ENCODE data around the gene IRF5.
A peak's percentile ranks its signal among the peaks of the same experiment; 100 is the strongest.

Gene IRF5

GRCh38 chr7:128900237-128900636, 37.5 kb upstream of the IRF5 start:
- H3K79me2 ChIP-seq (ENCODE audit: insufficient read depth, low read depth) = no peaks in the 10 kb centered on the region
- H2AFZ ChIP-seq (ENCODE audit: low read depth) = no peak overlapping the region
- H3K27me3 ChIP-seq (ENCODE audit: insufficient read depth, low read depth) = no peaks in the 10 kb centered on the region
- TF ChIP-seq, protein P1, sequence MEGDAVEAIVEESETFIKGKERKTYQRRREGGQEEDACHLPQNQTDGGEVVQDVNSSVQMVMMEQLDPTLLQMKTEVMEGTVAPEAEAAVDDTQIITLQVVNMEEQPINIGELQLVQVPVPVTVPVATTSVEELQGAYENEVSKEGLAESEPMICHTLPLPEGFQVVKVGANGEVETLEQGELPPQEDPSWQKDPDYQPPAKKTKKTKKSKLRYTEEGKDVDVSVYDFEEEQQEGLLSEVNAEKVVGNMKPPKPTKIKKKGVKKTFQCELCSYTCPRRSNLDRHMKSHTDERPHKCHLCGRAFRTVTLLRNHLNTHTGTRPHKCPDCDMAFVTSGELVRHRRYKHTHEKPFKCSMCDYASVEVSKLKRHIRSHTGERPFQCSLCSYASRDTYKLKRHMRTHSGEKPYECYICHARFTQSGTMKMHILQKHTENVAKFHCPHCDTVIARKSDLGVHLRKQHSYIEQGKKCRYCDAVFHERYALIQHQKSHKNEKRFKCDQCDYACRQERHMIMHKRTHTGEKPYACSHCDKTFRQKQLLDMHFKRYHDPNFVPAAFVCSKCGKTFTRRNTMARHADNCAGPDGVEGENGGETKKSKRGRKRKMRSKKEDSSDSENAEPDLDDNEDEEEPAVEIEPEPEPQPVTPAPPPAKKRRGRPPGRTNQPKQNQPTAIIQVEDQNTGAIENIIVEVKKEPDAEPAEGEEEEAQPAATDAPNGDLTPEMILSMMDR (conservative IDR thresholded peaks at IDR 0.05; ENCODE audit: low read depth, low read length) = no peak
- H3K4me3 ChIP-seq (IDR thresholded peaks at IDR 0.05; ENCODE audit: insufficient read depth, low read depth, low read length) = no peak overlapping the region
- H4K20me1 ChIP-seq (ENCODE audit: insufficient read depth) = no peaks in the 10 kb centered on the region
- H3K9ac ChIP-seq = no peak overlapping the region
- H3K4me1 ChIP-seq (ENCODE audit: low read depth, poor library complexity, severe bottlenecking) = peaks cover 8% of the 10 kb centered on the region
- no peaks in the 10 kb centered on the region for H3K36me3 ChIP-seq (ENCODE audit: insufficient read depth)
- no peak overlapping the region for H3K27ac ChIP-seq
- no peak overlapping the region for H3K4me2 ChIP-seq

GRCh38 chr7:128902761-128903585, 34.8 kb upstream of the IRF5 start:
- H3K4me3 ChIP-seq (IDR thresholded peaks at IDR 0.05; ENCODE audit: insufficient read depth, low read depth, low read length) = no peak overlapping the region
- H3K79me2 ChIP-seq (ENCODE audit: insufficient read depth, low read depth) = no peaks in the 10 kb centered on the region
- H3K27ac ChIP-seq = no peak overlapping the region
- H3K4me1 ChIP-seq (ENCODE audit: low read depth, poor library complexity, severe bottlenecking) = peaks cover 8% of the 10 kb centered on the region
- H3K27me3 ChIP-seq (ENCODE audit: insufficient read depth, low read depth) = no peaks in the 10 kb centered on the region; the same call in 1 of the 2 replicates
- H4K20me1 ChIP-seq (ENCODE audit: insufficient read depth) = no peaks in the 10 kb centered on the region
- no peaks in the 10 kb centered on the region for H3K36me3 ChIP-seq (ENCODE audit: insufficient read depth)
- TF ChIP-seq, protein P1 (conservative IDR thresholded peaks at IDR 0.05; ENCODE audit: low read depth, low read length) = no peak
- H3K4me2 ChIP-seq = no peak overlapping the region
- no peak overlapping the region for H3K9ac ChIP-seq
- no peak overlapping the region for H2AFZ ChIP-seq (ENCODE audit: low read depth)

GRCh38 chr7:128903621-128904361, 33.9 kb upstream of the IRF5 start:
- no peaks in the 10 kb centered on the region for H3K79me2 ChIP-seq (ENCODE audit: insufficient read depth, low read depth)
- peak overlapping the region; percentile 81; the same call in 1 of the 2 replicates for H2AFZ ChIP-seq (ENCODE audit: low read depth)
- H3K4me2 ChIP-seq = no peak overlapping the region
- H3K27ac ChIP-seq = no peak overlapping the region
- no peaks in the 10 kb centered on the region for H4K20me1 ChIP-seq (ENCODE audit: insufficient read depth)
- no peak overlapping the region for H3K9ac ChIP-seq
- no peaks in the 10 kb centered on the region for H3K36me3 ChIP-seq (ENCODE audit: insufficient read depth)
- TF ChIP-seq, protein P1 (conservative IDR thresholded peaks at IDR 0.05; ENCODE audit: low read depth, low read length) = no peak
- H3K4me1 ChIP-seq (ENCODE audit: low read depth, poor library complexity, severe bottlenecking) = peaks cover 8% of the 10 kb centered on the region
- H3K27me3 ChIP-seq (ENCODE audit: insufficient read depth, low read depth) = peaks cover 3% of the 10 kb centered on the region; the same call in 1 of the 2 replicates
- H3K4me3 ChIP-seq (IDR thresholded peaks at IDR 0.05; ENCODE audit: insufficient read depth, low read depth, low read length) = no peak overlapping the region

- H2AFZ ChIP-seq (ENCODE audit: low read depth) = peak overlapping the region; percentile 81
- no peak overlapping the region for H3K4me2 ChIP-seq
- no peak overlapping the region for H3K4me3 ChIP-seq (IDR thresholded peaks at IDR 0.05; ENCODE audit: insufficient read depth, low read depth, low read length)
- H4K20me1 ChIP-seq (ENCODE audit: insufficient read depth) = no peaks in the 10 kb centered on the region
- TF ChIP-seq, protein P1 (conservative IDR thresholded peaks at IDR 0.05; ENCODE audit: low read depth, low read length) = peak; percentile 96
- peaks cover 8% of the 10 kb centered on the region; the same call in 1 of the 2 replicates for H3K27me3 ChIP-seq (ENCODE audit: insufficient read depth, low read depth)
- H3K79me2 ChIP-seq (ENCODE audit: insufficient read depth, low read depth) = no peaks in the 10 kb centered on the region
- H3K27ac ChIP-seq = no peak overlapping the region
- H3K9ac ChIP-seq = no peak overlapping the region
- no peaks in the 10 kb centered on the region for H3K36me3 ChIP-seq (ENCODE audit: insufficient read depth)
- peaks cover 8% of the 10 kb centered on the region for H3K4me1 ChIP-seq (ENCODE audit: low read depth, poor library complexity, severe bottlenecking)
Measured at GRCh38 chr7:128904381-128905197, 33.1 kb upstream of the IRF5 start.

Data from KMS-11 (cell line).